ENCODE measurements around the gene TATDN2. TPM values are rescaled to one million over a fixed set of nuclear protein-coding genes. Genes with fewer than 3 reads are reported as not detected.
A peak's percentile ranks its signal among the peaks of the same experiment; 100 is the strongest.

Gene TATDN2
- polyA plus RNA-seq, 3 donors from 2014 or later = 8.4 to 27.7 (median 10.6) TPM

DNA sequence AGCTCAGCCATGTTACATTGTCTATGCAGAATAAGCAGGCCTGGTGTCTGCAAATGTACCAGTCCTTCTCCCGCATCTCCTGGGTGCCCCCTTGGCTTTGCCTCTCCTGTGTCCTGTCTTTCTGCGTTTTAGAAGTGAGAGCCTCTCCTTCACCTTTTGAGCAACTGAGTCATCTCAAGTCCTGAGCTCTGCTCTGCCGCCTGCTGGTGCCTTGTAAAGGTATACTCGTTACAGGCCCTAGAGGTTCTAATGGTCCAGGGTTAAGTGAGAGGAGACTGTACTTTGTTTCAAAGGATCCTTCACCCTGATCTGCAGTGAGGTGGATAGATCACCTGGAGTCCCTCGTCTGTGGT, 31.9 kb downstream of the TATDN2 start:
- H3K9me3 Mint-ChIP-seq = no peaks in the 10 kb centered on the region
- peak overlapping the region in 1 of 6 donors; percentile 45 for H3K27ac Mint-ChIP-seq
- H3K4me1 Mint-ChIP-seq = peaks cover 29 to 50% of the 10 kb centered on the region in 2 donors
- H3K4me3 Mint-ChIP-seq = no peak overlapping the region
- no peaks in the 10 kb centered on the region for H3K27me3 Mint-ChIP-seq (ENCODE audit: low read depth in 3 of 3)
- no peak for DNase-seq
- H3K36me3 Mint-ChIP-seq = peaks cover 0 to 26% (median 12%) of the 10 kb centered on the region in 3 donors

DNA sequence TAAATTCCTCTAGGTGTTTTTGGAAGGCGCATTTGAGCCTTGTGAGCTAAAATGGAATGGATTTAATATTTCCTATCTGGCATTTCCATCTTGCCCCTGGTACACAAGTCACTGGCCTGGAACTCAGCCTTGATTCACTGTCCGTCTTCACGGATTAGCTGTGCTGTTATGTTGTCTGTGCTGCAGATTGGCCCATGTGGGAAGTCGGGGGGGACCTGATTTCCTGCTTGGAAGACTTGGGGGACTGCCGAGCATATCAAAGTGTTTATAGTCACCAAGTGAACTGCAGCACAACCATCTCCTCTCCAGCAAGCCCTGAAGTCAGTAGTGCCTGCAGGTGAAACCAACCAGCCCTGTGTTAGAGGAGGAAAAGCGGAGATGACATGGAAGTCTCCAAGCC, 32.3 kb downstream of the TATDN2 start:
- peaks cover 0 to 26% (median 12%) of the 10 kb centered on the region in 3 donors for H3K36me3 Mint-ChIP-seq
- H3K27me3 Mint-ChIP-seq (ENCODE audit: low read depth in 3 of 3) = no peaks in the 10 kb centered on the region
- peaks cover 28 to 50% of the 10 kb centered on the region in 2 donors for H3K4me1 Mint-ChIP-seq
- no peak for DNase-seq
- H3K4me3 Mint-ChIP-seq = no peak overlapping the region
- H3K9me3 Mint-ChIP-seq = no peaks in the 10 kb centered on the region
- peak overlapping the region in 1 of 6 donors; percentile 45 for H3K27ac Mint-ChIP-seq

DNA sequence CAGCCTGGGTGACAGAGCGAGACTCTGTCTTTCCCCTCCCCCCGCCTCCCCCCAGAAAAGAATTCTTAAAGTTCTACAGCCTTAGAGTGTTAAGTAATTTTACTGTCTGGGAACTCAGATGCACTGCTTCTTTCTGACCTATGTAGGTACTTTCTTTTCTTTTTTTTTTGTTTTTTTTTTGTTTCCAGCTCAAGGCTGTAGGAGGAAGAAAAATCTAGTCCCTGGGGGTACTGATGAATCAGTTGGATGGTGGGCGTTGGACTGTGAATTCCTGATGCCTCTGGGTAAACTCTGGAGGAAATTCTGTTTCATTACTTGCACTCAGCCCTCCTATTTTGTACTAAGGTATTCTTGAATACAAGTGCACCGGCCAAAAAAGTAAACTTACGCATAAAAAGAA, 33.7 kb downstream of the TATDN2 start:
- Mint-ChIP-seq H3K27me3 (ENCODE audit: low read depth in 3 of 3) (peaks cover 0 to 1% (median 0%) of the 10 kb centered on the region in 3 donors), H3K9me3 (no peaks in the 10 kb centered on the region), H3K27ac (peak overlapping the region in 2 of 6 donors; percentile 6 to 59)

DNA sequence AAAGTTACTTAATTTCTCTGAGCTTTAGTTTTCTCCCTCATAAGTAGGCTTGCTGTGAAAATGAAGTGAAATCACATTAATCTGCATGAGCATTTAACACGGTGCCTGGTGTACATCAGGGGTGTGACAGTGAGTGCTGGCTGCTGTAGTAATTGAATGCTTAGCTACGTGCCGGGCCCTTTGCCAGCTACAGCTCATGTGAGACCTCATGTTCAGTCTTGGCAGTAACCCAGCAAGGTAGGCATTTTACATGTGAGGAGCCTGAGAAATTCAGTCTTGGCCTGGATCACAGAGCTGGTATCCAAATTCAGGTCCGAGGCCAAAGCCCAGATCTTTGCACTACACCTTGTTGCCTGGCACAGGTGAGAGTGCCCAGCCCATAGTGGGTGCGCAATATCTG, 35.4 kb downstream of the TATDN2 start:
- no peaks in the 10 kb centered on the region for H3K9me3 Mint-ChIP-seq
- H3K4me1 Mint-ChIP-seq = peaks cover 15 to 32% of the 10 kb centered on the region in 2 donors
- no peak for DNase-seq
- peaks cover 0 to 3% (median 0%) of the 10 kb centered on the region in 3 donors for H3K27me3 Mint-ChIP-seq (ENCODE audit: low read depth in 3 of 3)
- no peak overlapping the region for H3K4me3 Mint-ChIP-seq
- H3K27ac Mint-ChIP-seq = peak overlapping the region in 3 of 6 donors; percentile 17 to 68 (median 62)
- H3K36me3 Mint-ChIP-seq = peaks cover 4 to 12% (median 10%) of the 10 kb centered on the region in 3 donors

More for the DNA sequence above, 33.7 kb downstream of the TATDN2 start:
- Mint-ChIP-seq H3K36me3 (peaks cover under 1 to 20% (median 16%) of the 10 kb centered on the region in 3 donors), H3K4me3 (no peak overlapping the region), H3K4me1 (peaks cover 26 to 44% of the 10 kb centered on the region in 2 donors)
- no peak for DNase-seq

DNA sequence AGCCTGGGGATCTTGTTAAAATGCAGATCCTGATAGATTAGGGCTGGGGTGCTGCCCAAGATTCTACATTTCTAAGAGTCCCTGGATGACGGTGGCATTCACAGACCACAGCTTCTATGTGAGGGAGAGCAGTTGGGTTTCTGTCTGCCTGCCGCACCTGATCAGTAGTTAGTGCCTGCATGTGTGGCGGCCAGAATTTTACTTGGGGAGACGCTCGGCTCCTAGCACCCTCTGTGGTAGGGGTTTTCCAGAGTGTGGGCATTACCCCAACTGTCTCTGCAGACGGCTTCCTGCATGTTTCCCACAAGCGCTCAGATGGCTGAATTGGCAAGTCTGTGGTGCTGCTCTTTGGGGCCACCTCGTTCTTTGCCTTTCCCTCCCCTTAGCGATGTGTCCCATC, 36.2 kb downstream of the TATDN2 start:
- H3K4me1 Mint-ChIP-seq = peaks cover 15 to 32% of the 10 kb centered on the region in 2 donors
- H3K36me3 Mint-ChIP-seq = peaks cover 4 to 10% (median 7%) of the 10 kb centered on the region in 3 donors
- H3K27me3 Mint-ChIP-seq (ENCODE audit: low read depth in 3 of 3) = peaks cover 0 to 3% (median 0%) of the 10 kb centered on the region in 3 donors
- H3K9me3 Mint-ChIP-seq = no peaks in the 10 kb centered on the region
- H3K4me3 Mint-ChIP-seq = peak overlapping the region in 1 of 5 donors; percentile 23
- peak overlapping the region in 4 of 6 donors; percentile 60 to 81 (median 70) for H3K27ac Mint-ChIP-seq
- DNase-seq = no peak

DNA sequence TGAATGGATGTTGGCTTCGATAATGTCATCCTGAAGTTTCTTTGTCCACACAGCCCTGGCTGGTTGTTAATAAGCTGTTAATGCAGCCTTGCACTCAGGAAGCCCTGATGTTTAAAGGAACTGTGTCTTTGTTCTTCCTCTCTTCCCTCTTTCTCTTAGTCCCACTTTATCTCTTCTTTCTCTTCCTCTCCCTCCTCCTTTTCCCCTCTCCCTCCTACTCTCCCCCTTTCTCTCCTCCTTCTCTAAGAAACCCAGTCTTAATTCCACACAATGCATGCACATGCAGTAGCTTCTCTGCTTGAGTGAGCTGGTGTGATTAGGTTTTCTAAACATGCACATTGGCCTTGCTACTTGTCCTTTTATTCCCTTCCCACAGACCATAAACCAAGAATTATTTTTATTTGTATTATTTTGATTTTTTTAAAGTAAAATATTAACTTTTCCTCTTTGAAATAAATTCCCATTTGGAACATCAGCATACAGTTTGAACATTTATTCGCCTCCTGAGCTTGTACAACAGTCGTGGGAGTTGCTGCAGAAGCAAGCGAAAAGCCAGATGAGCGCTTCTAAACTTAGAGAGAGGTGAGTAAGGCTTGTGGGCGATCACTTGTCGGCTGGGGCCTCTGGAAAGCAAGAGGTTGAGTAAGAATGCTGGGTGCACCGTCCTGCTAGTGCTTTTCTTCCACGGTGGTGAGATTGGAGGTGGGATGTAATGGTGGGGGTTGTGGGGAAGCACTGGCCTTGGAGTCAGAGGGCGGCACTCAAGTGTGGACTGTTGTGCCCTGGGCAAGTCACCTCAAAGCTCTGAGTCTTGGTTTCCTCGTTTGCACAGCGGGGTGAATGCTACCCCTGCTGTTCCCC, 37.2 kb downstream of the TATDN2 start:
- Mint-ChIP-seq H3K4me3 (no peak overlapping the region), H3K9me3 (no peaks in the 10 kb centered on the region), H3K27ac (peak overlapping the region in 5 of 6 donors; percentile 40 to 77 (median 62)), H3K36me3 (peaks cover 4 to 10% (median 6%) of the 10 kb centered on the region in 3 donors), H3K27me3 (ENCODE audit: low read depth in 3 of 3) (peaks cover 0 to 3% (median 0%) of the 10 kb centered on the region in 3 donors), H3K4me1 (peaks cover 15 to 32% of the 10 kb centered on the region in 2 donors)
- no peak for DNase-seq

DNA sequence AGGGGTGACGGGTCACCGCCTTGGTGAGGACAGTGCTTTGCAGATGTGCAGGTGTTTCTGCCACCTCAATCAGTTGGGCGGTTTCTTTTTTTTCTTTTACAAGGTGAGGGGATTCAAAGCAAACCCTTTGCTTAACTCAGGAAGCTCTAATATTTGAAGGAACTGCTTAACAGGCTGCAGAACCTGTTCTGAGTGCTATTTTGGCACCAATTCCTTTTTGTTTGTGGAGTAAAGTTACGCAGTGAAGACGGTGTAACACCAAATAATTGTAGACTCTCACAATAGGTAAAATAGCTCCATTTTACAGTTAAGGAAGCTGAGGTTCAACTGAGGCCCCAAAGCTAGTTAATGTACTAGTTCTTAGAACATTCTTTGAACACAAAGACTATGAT, 37.9 kb downstream of the TATDN2 start:
- Mint-ChIP-seq H3K9me3 (no peaks in the 10 kb centered on the region), H3K36me3 (peaks cover 4 to 10% (median 4%) of the 10 kb centered on the region in 3 donors), H3K4me3 (no peak overlapping the region), H3K4me1 (peaks cover 15 to 32% of the 10 kb centered on the region in 2 donors), H3K27me3 (ENCODE audit: low read depth in 3 of 3) (peaks cover 0 to 3% (median 0%) of the 10 kb centered on the region in 3 donors), H3K27ac (peak overlapping the region in 3 of 6 donors; percentile 40 to 64 (median 45))
- DNase-seq = no peak

DNA sequence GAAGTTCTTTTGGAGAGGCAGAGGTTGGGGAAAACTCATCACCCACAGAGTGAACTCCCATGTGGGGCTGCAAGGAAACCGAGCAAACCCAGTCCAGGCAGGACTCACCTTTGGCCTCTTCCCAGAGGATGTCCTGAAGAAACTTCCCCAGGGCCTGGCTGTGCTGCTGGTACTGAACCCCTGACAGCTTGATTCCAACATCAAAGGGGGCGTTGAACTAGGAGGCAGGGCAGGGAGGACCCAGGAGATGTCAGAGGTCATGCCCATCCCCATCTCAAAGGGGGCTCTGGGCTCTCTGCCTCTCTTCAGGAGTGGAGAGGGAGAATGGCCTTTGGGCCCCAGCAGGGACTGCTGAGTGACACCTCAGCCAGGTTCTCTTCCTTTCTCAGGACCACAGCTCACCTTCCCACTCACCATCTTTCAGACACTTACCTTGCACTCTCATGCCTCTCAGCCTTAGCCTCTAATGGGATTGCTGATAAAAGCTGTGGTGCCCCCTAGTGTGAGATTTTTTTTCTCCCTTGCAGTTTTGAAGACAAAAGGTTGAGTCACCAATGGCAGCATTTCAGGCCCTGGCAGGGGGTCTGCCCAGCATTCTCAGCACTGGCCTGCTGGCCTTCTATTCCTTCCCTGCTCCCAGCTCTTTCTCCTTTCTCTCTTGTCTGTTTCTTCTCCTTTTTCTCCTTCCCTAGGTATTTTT, 38.5 kb downstream of the TATDN2 start:
- Mint-ChIP-seq H3K36me3 (peaks cover 4 to 10% (median 4%) of the 10 kb centered on the region in 3 donors), H3K4me3 (no peak overlapping the region), H3K27me3 (ENCODE audit: low read depth in 3 of 3) (peaks cover 0 to 3% (median 0%) of the 10 kb centered on the region in 3 donors), H3K27ac (peak overlapping the region in 5 of 6 donors; percentile 48 to 64 (median 57)), H3K4me1 (peaks cover 15 to 36% of the 10 kb centered on the region in 2 donors), H3K9me3 (no peaks in the 10 kb centered on the region)
- peak in 1 of 3 donors; percentile 49 for DNase-seq

DNA sequence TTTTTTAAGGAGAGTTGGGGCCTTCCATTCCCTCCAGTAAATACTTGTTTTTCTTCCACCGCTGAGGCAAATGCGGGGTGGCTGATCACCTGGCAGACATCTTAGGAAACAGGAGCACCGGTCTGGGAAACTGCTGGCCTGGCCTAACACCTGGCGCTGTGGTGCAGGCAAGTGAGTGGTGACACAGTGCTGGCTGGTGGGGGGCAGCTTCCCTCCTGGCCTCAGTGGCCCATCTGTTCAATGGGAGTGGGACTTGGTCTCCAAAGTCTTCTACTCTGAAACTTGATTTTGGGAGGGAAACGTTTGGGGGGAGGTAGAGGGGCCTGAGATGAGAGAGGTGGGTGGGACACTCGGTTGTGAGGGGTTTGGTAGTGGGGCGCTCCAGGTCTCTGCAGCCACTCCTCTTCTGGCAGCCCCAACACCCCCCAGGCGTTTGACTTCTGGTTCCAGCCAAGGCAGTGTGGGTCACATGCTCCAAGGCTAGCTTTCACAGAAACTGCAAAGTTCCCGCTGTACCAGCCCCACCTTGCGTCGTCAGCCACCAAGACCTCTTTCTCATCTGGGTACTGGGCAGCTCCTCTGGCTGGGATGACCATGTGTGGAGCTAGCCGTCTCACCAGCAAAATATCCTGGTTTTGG, 39.8 kb downstream of the TATDN2 start:
- peaks cover 4% of the 10 kb centered on the region in 3 donors for H3K36me3 Mint-ChIP-seq
- peaks cover 0 to 3% (median 0%) of the 10 kb centered on the region in 3 donors for H3K27me3 Mint-ChIP-seq (ENCODE audit: low read depth in 3 of 3)
- H3K9me3 Mint-ChIP-seq = no peaks in the 10 kb centered on the region
- no peak for DNase-seq
- no peak overlapping the region for H3K4me3 Mint-ChIP-seq
- no peak overlapping the region for H3K27ac Mint-ChIP-seq
- peaks cover 25 to 49% of the 10 kb centered on the region in 2 donors for H3K4me1 Mint-ChIP-seq

DNA sequence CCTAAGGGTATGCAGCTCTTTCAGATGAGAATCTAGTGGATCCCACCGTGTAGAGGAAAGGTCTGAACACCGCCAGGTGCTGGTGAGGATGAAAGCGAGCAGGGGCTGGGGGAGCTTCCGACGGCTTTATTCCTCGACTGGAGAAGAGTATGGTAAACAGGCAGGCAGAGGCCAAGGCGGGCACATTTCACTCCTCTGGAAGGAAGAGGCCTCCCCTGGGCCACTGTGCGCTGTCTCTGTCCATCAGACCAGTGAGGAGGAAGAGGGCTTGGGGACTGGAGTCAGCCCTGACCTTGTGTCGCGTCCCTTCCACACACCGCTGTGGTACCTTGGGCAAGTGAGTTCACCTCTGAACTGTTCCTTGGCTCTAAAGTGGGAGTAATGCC, 40.3 kb downstream of the TATDN2 start:
- Mint-ChIP-seq H3K36me3 (peaks cover 3 to 4% (median 4%) of the 10 kb centered on the region in 3 donors), H3K4me3 (no peak overlapping the region), H3K4me1 (peaks cover 28 to 53% of the 10 kb centered on the region in 2 donors), H3K27ac (no peak overlapping the region), H3K9me3 (no peaks in the 10 kb centered on the region), H3K27me3 (ENCODE audit: low read depth in 3 of 3) (peaks cover 0 to 3% (median 0%) of the 10 kb centered on the region in 3 donors)
- DNase-seq = no peak

DNA sequence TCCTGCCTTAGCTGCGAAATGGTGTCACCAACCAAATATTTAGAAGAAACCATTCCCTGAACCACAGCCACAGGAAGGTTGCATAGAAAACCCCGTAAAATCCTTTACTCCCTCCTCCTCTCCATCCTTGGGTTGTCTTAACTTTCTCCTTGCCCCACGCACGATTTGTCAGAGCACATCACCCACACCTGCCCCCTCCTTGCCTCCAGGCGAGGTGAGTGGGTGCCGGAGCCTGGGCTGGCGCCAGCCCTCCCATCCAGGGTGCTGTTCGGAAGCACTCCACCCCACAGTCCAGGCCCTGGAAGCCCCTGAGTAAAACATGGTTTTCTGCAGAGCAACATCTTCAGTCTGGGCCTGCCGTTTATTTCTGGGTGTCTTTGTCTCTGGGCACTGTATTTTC, 40.8 kb downstream of the TATDN2 start:
- peaks cover 30 to 48% of the 10 kb centered on the region in 2 donors for H3K4me1 Mint-ChIP-seq
- no peaks in the 10 kb centered on the region for H3K9me3 Mint-ChIP-seq
- no peak overlapping the region for H3K4me3 Mint-ChIP-seq
- H3K36me3 Mint-ChIP-seq = peaks cover 0 to 4% (median 4%) of the 10 kb centered on the region in 3 donors
- peaks cover 0 to 3% (median 0%) of the 10 kb centered on the region in 3 donors for H3K27me3 Mint-ChIP-seq (ENCODE audit: low read depth in 3 of 3)
- peak overlapping the region in 1 of 6 donors; percentile 40 for H3K27ac Mint-ChIP-seq
- DNase-seq = no peak

DNA sequence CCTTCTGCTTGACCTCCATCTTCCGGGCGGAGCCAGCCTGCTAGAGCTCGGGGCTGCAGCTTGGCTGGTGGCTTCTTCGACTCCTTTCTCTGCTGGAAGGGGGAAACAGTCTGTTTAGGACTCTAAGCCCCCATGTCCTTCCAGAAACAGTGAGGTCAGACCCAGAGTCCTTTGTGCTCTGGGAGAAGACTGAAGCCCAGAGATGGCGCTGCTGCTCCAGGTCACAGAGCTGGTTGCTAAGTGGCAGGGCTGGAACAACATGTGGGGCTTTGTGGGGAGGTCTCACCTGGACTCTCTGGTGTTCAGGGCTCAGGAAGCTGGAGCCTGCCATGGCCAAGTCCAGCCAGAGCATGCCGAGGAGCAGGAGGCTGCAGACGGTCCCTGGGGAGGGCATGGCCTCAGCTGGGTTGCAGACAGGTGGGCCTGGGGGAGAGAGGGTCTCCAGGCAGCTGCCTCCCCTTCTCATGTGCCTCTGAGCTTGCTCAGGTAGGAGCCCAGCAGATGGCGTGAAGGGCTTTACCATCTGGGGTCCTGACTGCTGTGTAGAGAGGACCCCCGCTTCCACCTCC, 41.6 kb downstream of the TATDN2 start:
- peaks cover 0 to 3% (median 0%) of the 10 kb centered on the region in 3 donors for H3K27me3 Mint-ChIP-seq (ENCODE audit: low read depth in 3 of 3)
- peaks cover 25 to 42% of the 10 kb centered on the region in 2 donors for H3K4me1 Mint-ChIP-seq
- peaks cover 0 to 4% (median 4%) of the 10 kb centered on the region in 3 donors for H3K36me3 Mint-ChIP-seq
- H3K27ac Mint-ChIP-seq = no peak overlapping the region
- DNase-seq = no peak
- no peaks in the 10 kb centered on the region for H3K9me3 Mint-ChIP-seq
- H3K4me3 Mint-ChIP-seq = no peak overlapping the region
